GM12864 (cell line): ENCODE results near the gene KCNQ1OT1.

ENCODE experiments used
- DNase-seq: peaks from one replicate; pipeline ENCODE4 v3.0.0-alpha.2; 2011; ENCODE audit warnings: low read depth
- H3K4me3 ChIP-seq: 2 replicates; pipeline ENCODE4 v1.5.1; 2011; ENCODE audit warnings: mild to moderate bottlenecking, low read depth, low read length, control low read depth
- CTCF ChIP-seq: IDR thresholded peaks from 2 replicates; pipeline ENCODE4 v1.5.1; 2011; ENCODE audit warnings: low read depth, mild to moderate bottlenecking, moderate library complexity, low read length, control low read depth, inconsistent platforms; ENCODE audit errors: missing control alignments

Gene KCNQ1OT1

GRCh38 chr11:2745511-2745910, 45.7 kb upstream of the KCNQ1OT1 start:
- no peak for DNase-seq
- H3K4me3 ChIP-seq: no peak overlapping the region
- no peak for TF ChIP-seq CTCF

GRCh38 chr11:2744166-2744565, 44.4 kb upstream of the KCNQ1OT1 start:
- TF ChIP-seq CTCF: no peak
- no peak for DNase-seq
- no peak overlapping the region for H3K4me3 ChIP-seq

- H3K4me3 ChIP-seq: no peak overlapping the region
- TF ChIP-seq CTCF: no peak
- no peak for DNase-seq
Observed at GRCh38 chr11:2743427-2744110, 43.8 kb upstream of the KCNQ1OT1 start.

- no peak for TF ChIP-seq CTCF
- H3K4me3 ChIP-seq: no peak overlapping the region
- DNase-seq: no peak
Observed at GRCh38 chr11:2742611-2743426, 43.0 kb upstream of the KCNQ1OT1 start.

GRCh38 chr11:2742201-2742600, 42.4 kb upstream of the KCNQ1OT1 start:
- no peak for DNase-seq
- H3K4me3 ChIP-seq: no peak overlapping the region
- no peak for TF ChIP-seq CTCF

- TF ChIP-seq CTCF: no peak
- DNase-seq: no peak
- no peak overlapping the region for H3K4me3 ChIP-seq
Observed at GRCh38 chr11:2741377-2742131, 41.8 kb upstream of the KCNQ1OT1 start.
